Measurements from ENCODE around the gene ZNF276.
"Not testable (repeated sequence)": the region's sequence is repeated elsewhere in the genome, so short reads cannot be mapped to it uniquely, and the experiment has no call there.

ZNF276 gene, protein sequence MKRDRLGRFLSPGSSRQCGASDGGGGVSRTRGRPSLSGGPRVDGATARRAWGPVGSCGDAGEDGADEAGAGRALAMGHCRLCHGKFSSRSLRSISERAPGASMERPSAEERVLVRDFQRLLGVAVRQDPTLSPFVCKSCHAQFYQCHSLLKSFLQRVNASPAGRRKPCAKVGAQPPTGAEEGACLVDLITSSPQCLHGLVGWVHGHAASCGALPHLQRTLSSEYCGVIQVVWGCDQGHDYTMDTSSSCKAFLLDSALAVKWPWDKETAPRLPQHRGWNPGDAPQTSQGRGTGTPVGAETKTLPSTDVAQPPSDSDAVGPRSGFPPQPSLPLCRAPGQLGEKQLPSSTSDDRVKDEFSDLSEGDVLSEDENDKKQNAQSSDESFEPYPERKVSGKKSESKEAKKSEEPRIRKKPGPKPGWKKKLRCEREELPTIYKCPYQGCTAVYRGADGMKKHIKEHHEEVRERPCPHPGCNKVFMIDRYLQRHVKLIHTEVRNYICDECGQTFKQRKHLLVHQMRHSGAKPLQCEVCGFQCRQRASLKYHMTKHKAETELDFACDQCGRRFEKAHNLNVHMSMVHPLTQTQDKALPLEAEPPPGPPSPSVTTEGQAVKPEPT

DNA sequence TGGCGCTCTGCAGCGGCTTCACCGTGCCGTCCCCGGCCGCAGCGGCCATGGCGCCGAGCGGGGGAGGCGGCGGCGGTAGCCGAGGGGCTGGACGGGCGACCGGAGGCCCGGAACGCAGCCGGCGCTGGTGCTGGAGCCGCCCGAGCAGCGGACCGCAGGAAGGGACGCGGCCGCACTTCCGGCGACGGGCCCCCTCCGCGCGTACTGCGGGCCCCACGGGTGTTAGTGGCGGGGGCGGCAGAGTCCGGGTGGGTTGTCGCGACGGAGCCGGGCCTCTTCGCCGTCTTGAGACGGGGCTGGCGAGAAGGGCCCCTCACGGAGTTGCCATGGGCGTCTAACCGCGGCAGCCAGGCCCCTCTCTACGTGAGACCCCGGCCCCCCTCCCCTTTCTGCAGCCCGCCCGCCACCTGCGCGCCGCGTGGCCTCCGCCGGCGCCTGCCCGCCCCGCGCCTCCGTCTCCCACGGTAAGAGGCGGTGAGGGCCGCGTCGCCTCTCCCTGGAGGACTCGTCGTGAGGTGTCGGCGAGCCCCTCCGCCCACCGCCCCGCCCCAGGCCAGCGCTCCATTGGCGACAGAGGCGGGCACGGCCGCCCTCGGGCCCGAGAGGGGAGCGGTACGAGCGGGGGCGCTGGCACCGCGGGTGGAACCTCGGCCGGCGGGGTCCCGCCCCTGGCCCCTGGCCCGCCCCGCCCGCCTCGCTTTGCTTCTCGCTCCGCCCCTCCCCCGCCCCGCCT lies at the start of gene ZNF276, which contains the start of gene VPS9D1:
ZNF276 (plus strand) TSS at position 725 of the 733 bp plus-strand sequence. CDS start 104 bp downstream, outside the sequence.
VPS9D1 (minus strand) TSS at position 86 of the 733 bp plus-strand sequence; CDS start at position 49, 37 bp downstream.
- DNase-seq, result peak; percentile 73

DNA sequence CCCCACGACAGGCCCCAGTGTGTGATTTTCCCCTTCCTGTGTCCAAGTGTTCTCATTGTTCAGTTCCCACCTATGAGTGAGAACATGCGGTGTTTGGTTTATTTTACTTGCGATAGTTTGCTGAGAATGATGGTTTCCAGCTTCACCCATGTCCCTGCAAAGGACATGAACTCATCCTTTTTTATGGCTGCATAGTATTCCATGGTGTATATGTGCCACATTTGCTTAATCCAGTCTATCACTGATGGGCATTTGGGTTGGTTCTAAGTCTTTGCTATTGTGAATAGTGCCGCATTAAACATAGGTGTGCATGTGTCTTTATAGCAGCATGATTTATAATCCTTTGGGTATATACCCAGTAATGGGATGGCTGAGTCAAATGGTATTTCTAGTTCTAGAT lies 49.8 kb upstream of the ZNF276 start:
- DNase-seq, result not testable (repeated sequence)

DNA sequence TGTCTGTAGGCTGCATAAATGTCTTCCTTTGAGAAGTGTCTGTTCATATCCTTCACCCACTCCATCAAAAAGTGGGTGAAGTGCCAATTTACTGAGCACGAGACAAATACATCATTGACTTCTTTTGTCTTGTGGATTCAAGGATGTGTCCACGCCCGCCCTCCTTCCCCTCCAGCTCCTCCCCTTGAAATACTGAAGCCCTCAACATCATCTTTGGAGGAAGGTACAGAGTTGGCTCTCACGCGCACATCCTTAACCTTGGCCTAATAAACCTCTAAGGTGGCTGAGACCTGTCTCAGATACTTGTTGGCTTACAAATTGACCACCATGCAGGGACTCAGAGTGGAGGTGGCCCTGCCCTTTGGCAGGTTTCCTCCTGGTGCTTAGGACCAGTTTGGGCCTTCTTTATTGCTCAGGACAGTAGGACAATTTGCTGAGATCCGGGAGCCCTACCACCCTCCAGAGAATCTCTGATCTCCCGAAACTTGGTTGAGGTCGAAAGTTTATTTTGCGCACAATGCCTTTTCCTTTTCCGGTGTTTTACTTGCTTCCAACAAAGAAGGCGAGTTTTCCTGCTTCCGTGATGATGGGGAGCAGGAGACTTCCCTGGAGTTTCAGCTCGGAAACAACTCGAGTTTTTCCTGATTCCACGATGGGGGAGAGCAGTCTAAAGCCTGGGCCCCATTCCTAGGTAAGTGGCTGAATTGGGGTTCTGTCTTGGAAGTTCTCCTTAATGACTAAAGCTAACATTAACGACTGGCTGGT lies 49.0 kb upstream of the ZNF276 start:
- no peak for DNase-seq

DNA sequence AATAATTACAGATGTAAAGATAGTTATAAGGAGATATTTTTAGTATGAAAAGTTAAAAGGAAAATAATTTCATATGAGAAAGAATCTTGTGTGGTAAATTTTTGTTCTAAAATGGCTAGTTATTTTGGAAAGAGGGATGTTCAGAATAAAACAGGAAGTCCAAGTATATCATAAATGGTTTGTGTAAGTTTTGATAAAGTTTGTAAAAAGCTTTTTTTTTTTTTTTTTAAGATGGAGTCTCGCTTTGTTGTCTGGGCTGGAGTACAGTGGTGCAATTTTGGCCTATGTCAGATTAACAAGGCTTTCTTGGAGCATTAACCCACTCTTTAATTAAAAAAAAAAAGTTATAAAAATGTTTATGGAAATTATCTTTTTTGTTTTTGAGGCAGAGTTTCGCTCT lies 43.1 kb upstream of the ZNF276 start:
- DNase-seq, result no peak

DNA sequence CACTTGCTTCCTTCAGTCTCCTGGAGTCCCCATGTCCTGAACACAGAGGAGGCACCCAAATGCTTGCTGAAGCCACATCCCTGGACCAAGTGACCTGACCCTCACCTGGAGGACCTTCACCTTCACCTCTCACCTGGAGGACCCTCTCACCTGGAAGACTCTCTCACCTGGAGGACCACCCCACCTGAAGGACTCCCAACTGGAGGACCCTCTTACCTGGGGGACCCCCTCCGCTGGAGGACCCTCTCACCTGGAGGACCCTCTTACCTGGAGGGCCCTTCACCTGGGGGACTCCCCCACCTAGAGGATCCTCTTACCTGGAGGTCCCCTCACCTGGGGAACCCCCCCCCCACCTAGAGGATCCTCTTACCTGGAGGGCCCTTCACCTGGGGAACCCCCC lies 35.4 kb upstream of the ZNF276 start:
- no peak for DNase-seq

DNA sequence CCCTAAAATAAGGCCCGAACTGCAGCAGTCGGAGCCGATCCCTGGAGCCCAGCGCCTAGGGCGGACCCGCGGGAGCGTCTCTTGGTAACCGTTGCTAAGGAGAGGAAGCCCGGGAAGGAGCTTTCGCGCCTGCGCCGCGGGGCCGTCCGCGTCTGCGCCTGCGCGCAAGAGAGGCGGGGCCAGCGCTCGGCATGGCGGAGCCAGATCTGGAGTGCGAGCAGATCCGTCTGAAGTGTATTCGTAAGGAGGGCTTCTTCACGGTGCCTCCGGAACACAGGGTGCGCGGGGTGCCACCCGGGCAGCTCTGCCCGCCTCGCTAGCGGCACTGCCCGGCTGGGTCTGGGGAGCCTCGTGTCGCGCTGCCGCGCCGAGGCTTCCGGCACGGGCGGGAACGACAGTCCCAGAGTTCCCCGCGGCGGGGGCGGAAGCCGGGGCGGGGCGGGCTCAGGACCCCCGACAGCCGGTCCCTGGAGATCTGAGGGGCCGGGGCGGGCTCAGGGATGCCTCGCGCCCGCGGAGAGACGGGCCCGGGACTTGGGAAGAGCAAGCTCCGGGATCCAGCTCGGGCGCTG lies 34.7 kb upstream of the ZNF276 start, which contains the start of gene CDK10:
CDK10 (plus strand) TSS at position 170 of the 572 bp plus-strand sequence; CDS start at position 192, 22 bp downstream.
- DNase-seq, result peak; percentile 78

DNA sequence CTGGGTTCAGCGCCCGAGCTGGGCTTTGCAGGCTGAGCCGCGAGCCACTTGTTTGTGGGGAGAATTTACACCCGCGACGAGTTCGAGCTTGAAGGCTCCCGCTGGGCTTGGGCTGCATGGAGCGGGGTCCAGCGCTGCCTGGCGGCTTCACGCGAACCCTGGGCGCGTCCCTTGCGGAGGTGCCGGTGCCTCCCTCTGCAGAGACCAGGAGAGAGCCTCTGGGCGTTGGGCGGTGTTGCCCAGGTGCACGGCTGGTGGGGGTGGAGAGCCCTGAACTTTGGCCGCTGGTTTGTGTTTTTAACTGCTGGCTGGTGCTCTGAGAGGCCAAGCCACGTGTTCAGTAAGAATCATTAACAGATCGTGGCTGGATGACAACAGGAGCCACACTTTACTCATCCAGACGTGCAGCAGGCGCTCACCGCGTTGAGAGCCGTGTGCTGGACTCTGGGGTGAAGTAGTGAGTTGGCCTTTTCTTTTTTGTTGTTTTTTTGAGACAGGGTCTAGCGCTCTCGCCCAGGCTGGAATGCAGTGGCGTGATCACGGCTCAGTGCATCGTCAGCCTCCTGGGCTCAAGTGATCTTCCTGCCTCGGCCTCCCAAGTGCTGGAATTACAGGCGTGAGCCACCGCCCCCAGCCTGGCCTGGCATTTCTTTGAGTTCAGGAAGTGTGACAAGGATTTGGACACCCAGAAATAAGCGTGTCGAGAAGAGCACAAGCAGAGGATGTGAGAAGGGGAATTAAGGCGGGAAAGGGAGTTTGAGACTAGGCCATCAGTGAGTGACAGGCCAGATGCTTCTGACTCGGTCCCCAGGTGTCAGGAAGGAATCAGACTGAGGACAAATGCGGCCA lies 34.0 kb upstream of the ZNF276 start:
- peak; percentile 34 for DNase-seq

DNA sequence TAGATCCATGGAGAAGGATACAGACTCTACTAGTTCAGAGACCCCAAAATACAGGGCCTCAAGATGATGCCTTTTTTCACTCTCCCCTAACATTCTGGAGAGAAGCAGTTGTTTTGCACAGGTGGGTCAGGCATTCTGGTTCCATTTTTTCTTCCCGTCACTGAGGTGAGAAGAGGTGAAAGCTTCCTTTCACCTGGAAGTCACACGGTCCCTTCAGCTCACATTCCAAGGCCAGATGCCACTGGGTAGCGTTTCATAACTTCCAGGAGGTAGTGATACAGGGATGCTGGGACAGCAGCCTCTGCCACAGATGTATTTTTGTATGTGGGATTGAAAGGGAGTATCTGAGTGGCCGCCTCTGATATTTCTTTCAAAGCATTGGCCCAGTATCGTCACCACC lies 32.9 kb upstream of the ZNF276 start:
- DNase-seq, result no peak

DNA sequence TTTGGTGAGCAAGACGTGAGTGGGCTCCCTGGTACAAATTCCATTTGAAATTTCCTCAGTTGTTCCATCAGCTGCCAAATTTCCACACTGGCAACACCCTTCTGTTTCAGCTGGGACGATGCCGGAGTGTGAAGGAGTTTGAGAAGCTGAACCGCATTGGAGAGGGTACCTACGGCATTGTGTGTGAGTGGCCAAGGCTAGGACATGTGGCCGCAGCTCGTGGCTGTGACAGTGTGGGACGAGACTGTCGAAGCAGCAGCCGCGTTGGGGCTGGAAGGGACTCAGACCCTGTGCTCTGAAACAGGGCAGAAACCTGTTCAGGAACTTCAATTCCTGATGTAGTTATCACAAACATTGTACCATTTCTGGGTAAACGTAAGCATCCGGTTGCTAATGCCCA lies 32.2 kb upstream of the ZNF276 start:
- DNase-seq, result no peak

DNA sequence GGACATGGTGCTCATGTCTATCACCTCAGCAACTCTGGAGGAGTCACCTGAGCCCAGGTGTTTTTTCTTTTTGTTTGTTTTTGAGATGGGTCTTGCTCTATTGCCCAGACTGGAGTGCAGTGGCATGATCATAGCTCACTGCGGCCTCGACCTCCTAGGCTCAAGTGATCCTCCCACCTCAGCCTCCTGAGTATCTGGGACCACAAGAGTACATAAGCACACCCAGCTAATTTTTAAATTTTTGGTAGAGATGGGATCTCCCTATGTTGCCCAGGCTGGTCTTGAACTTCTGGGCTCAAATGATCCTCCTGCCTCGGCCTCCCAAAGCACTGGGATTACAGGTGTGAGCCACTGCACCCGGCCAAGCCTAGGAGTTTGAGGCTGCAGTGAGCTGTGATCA lies 31.7 kb upstream of the ZNF276 start:
- DNase-seq, result not testable (repeated sequence)

DNA sequence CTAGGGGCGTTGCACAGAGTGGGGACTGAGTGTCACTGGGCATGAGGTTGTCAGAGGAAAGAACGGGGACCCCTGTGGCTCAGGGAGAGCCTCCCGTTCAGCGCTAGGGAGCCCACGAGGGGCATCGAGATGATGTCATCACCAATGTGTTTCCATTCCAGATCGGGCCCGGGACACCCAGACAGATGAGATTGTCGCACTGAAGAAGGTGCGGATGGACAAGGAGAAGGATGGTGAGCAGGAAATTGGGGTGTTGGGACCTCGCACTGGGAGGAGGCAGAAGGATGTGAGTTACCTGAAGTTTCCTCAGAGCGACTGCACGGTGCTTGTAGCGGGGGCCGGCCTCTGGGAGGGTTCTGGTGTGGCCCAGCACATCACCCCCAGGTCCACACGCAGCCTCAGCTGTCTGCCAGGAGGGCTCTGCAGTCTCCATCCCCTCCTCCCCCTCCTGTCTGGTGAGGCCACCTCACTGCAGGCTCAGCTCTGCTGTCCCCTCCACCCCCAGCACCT lies 30.9 kb upstream of the ZNF276 start:
- DNase-seq, result no peak

DNA sequence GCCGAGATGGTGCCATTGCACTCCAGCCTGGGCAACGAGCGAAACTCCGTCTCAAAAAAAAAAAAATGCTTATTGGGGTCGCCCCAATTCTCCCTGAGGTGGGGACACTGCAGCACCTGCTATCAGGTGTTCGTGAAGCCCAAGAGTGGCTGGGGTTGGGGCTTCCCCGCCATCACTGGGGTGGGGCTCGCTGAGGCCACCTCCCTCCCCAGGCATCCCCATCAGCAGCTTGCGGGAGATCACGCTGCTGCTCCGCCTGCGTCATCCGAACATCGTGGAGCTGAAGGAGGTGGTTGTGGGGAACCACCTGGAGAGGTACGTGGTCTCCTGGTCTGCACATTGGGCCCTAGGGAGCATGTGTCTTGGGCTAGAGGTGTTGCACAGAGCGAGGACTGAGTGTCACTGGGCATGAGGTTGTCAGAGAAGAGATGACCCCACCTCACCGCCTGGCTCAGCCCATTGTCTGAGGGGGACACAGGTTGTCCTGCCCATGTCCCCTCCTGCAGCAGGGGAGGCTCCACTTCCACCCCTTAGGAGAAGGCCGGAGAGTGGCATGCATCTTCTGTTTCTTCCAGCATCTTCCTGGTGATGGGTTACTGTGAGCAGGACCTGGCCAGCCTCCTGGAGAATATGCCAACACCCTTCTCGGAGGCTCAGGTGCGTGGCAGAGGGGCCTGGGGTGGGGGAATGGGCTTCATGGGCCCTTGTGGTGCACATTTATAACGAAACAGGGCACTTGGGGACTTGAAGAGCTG lies 29.9 kb upstream of the ZNF276 start:
- DNase-seq, result no peak

DNA sequence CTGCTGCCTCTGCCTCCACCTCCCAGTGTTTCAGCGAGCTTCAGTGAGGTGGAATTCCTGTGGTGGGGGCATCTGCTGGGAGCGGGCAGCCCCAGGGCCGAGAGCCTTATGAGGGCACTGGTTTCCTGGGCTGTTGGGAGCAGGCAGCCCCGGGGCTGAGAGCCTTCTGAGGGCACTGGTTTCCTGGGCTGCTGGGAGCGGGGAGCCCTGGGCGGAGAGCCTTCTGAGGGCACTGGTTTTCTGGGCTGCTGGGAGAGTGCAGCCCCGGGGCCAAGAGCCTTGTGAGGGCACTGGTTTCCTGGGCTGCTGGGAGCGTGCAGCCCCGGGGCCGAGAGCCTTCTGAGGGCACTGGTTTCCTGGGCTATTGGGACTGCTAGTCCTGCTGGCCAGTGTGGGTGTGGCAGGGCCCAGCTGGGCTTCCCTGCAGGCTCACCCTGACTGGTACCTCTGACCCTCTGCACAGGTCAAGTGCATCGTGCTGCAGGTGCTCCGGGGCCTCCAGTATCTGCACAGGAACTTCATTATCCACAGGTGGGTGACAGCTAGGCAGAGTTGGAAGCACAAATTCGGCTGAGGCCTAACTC lies 29.3 kb upstream of the ZNF276 start:
- no peak for DNase-seq

DNA sequence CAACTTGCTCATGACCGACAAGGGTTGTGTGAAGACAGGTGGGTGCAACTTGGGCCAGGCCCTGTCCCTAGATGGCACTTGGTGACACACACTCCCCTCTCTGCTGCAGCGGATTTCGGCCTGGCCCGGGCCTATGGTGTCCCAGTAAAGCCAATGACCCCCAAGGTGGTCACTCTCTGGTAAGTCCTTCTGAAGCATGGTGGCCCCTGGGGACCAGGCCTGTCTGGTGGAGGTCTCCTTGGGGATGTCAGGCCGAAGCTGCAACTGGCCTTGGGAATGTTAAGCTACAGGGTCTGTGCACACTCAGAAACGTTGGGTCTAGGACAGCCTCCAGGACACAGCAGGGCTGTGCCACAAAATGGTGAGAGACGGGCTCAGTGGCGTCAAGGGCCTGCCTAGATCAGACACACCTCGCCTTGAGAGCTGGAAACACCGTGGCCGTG lies 28.0 kb upstream of the ZNF276 start:
- no peak for DNase-seq

DNA sequence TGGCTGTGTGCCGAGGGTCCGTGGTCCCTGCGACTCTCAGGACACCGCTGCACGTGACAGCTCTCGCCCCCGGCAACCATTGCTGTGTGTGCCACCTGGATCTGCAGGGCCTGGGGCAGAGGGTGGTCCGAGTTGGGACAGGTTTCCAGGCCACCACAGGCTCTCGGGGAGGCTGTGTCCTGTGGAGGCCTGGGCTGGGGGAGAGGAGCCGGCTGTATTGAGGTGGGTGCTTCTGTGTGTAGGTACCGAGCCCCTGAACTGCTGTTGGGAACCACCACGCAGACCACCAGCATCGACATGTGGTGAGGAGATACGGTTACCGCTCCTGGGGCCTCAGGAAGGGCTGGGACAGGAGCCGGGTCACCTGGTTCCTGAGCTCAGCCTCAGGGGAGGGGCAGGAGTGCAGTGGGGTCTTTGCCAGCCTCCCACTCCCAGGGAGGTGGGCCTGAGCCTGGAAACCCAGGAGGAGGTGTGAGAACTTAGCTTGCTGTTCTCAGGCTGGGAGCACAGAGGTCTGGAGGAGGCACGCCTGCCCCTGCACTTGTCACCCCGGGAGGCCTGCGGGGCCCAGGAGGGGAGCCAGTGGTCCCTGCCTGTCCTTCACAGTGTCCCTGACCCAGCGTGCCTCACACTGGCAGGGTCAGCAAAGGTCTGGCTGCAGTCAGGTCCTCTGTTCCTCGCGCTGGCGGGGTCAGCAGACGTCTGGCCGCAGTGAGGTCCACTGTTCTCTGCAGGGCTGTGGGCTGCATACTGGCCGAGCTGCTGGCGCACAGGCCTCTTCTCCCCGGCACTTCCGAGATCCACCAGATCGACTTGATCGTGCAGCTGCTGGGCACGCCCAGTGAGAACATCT lies 27.2 kb upstream of the ZNF276 start:
- no peak for DNase-seq

DNA sequence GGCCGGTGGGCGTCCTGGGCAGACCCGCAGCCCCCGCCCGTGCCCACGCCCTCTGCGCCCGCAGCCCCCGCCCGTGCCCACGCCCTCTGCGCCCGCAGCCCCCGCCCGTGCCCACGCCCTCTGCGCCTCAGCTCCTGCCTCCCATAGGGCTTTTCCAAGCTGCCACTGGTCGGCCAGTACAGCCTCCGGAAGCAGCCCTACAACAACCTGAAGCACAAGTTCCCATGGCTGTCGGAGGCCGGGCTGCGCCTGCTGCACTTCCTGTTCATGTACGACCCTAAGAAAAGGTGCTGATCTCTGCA lies 26.6 kb upstream of the ZNF276 start:
- not testable (repeated sequence) for DNase-seq

DNA sequence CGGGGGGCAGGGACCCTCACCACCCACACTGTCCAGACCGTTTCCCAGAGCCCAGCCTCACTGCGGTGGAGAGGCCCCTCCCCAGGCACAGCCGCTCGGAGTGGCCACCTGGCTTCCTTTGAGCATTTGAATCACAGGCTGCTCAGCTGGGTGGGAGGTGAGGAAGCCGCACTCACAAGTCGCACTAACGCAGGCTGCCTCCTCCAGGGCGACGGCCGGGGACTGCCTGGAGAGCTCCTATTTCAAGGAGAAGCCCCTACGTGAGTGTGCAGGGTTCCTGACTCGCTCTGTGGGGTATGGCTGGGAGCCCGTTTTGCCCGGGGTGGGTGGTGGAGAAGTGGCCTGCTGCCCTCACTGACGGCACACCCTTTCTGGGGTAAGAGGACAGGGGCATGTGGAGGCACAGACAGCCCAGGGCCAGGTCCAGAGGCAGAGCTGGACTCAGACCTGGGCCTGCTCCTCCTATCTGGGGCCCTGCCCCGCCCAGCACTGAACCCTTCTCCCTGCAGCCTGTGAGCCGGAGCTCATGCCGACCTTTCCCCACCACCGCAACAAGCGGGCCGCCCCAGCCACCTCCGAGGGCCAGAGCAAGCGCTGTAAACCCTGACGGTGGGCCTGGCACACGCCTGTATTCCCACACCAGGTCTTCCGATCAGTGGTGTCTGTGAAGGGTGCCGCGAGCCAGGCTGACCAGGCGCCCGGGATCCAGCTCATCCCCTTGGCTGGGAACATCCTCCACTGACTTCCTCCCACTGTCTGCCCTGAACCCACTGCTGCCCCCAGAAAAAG lies 26.1 kb upstream of the ZNF276 start:
- no peak for DNase-seq

All from HCEC 1CT (cell line).